SKM-1 treated with dmso at 0.1 percent for 144 hours (cell line): ENCODE measurements around the gene SEZ6L2.
"Not testable (repeated sequence)": the region's sequence is repeated elsewhere in the genome, so short reads cannot be mapped to it uniquely, and the experiment has no call there.

Experiments used
- DNase-seq: peaks from one replicate; lab custom pipeline; 2025; ENCODE audit not compliant: unreplicated experiment; lab: John Stamatoyannopoulos, UW

Gene SEZ6L2

GRCh38 chr16:29910819-29911675, 11.7 kb upstream of the SEZ6L2 start:
- DNase-seq, result no peak

- not testable (repeated sequence) for DNase-seq
Measured at GRCh38 chr16:29909851-29910250, 10.5 kb upstream of the SEZ6L2 start.

- peak; percentile 27 for DNase-seq
Measured at GRCh38 chr16:29909391-29909790, 10.0 kb upstream of the SEZ6L2 start.

- no peak for DNase-seq
Measured at GRCh38 chr16:29908719-29909220, 9.4 kb upstream of the SEZ6L2 start.

- DNase-seq, result no peak
Measured at GRCh38 chr16:29907973-29908372, 8.6 kb upstream of the SEZ6L2 start.

GRCh38 chr16:29906520-29907244, 7.3 kb upstream of the SEZ6L2 start:
- no peak for DNase-seq

GRCh38 chr16:29905668-29906067, 6.3 kb upstream of the SEZ6L2 start:
- no peak for DNase-seq

GRCh38 chr16:29904947-29905346, 5.6 kb upstream of the SEZ6L2 start:
- DNase-seq, result no peak

- no peak for DNase-seq
Measured at GRCh38 chr16:29903590-29903989, 4.2 kb upstream of the SEZ6L2 start.

- no peak for DNase-seq
Measured at GRCh38 chr16:29901607-29901945, 2.2 kb upstream of the SEZ6L2 start.

GRCh38 chr16:29900888-29901606, 1.7 kb upstream of the SEZ6L2 start:
- DNase-seq, result no peak

- DNase-seq, result peak; percentile 38
Measured at GRCh38 chr16:29900102-29900887, 945 bp upstream of the SEZ6L2 start, which contains the start of gene ASPHD1. ASPHD1 (plus strand) TSS chr16:29900488; CDS start chr16:29900972, 484 bp downstream.

GRCh38 chr16:29898804-29899515, 390 bp downstream of the SEZ6L2 start:
- DNase-seq, result no peak

GRCh38 chr16:29898135-29898803, 1.1 kb downstream of the SEZ6L2 start:
- no peak for DNase-seq

- no peak for DNase-seq
Measured at GRCh38 chr16:29897333-29897732, 2.0 kb downstream of the SEZ6L2 start.

GRCh38 chr16:29896841-29897240, 2.5 kb downstream of the SEZ6L2 start:
- DNase-seq, result no peak

GRCh38 chr16:29894352-29894751, 5.0 kb downstream of the SEZ6L2 start:
- no peak for DNase-seq

- no peak for DNase-seq
Measured at GRCh38 chr16:29893553-29893952, 5.8 kb downstream of the SEZ6L2 start.

- DNase-seq, result no peak
Measured at GRCh38 chr16:29892458-29892813, 6.9 kb downstream of the SEZ6L2 start.
